GM21825 (cell line): ENCODE results near the gene SLC24A3.
"Not testable (repeated sequence)": the region's sequence is repeated elsewhere in the genome, so short reads cannot be mapped to it uniquely, and the experiment has no call there.

Experiments used
- ATAC-seq: cut with Tn5 transposase; IDR thresholded peaks from one replicate; pipeline ENCODE4 v1.9.1; 2021; ENCODE audit warnings: mild to moderate bottlenecking, moderate library complexity; ENCODE audit not compliant: unreplicated experiment

The SLC24A3 gene

GRCh38 chr20:19659448-19659847 is 447.0 kb downstream of the SLC24A3 start:
- peak; percentile 51 for ATAC-seq

DNA sequence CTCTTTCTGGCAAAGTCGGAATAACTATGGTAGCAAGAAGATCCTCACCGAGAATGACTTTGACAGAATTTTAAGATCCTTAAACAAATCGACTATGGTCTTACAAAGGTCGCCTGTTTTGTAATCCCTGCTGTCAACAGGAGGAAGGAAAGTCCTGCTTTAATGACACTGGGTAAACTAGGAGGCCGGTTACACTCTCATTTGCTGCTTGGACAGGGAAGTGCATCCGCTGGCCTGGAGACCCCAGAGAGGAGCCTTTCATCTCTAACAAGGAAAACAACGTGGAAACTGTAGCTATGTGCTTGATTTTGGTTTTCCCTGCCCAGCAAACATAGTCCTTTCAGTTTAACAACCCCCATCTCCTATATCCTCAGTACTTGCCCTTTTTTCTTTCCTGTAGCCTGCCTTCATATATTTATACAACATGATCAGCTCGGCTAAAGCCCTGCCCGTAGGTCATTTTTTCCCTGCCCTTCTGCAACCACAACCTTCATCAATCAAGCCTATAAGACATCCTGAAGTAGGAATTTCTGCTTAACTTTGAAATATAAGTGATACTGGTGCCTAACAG is 448.5 kb downstream of the SLC24A3 start:
- no peak for ATAC-seq

DNA sequence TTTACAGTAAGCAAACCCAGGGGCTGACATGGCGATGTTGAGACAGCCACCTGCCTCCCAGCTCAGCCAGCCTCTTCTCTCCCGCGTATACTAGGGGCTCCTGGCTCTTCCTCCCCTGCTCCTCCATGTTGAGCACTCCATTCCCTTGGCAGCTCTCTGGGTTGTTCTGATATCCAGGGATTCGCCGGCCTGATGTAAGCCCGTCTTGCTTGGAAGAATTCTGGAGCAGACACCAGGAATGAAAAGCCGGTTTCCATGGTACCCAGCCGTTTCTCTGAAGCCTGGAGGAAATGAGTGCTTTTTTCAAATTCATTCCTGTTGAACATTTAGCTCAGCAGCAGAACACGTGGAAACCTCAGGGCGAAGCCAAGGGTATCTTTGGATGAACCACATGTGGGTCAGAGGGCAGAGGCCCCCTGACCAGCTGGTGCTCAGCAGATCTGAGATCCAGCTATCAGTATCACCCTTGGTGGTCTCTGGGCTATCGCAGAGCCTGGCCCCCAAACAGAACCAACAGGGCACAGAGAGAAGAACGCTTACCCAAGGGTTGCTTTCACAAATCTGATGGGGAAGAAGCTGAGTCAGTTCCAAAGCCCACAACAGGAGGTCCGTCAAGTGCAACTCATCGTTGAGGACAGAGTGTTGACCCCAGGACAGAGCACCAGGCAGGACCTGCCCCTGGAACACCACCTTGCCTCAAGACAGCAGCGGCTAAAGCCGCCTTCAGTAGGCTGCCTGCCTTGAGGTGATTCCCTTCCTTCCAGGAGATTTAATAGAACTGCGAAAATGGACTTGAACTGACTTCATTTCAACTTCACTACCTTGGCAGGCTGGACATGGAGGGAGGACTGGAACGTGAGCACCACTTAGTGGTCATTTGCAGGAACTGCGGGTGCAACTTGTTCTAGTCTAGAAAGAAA is 449.5 kb downstream of the SLC24A3 start:
- no peak for ATAC-seq

DNA sequence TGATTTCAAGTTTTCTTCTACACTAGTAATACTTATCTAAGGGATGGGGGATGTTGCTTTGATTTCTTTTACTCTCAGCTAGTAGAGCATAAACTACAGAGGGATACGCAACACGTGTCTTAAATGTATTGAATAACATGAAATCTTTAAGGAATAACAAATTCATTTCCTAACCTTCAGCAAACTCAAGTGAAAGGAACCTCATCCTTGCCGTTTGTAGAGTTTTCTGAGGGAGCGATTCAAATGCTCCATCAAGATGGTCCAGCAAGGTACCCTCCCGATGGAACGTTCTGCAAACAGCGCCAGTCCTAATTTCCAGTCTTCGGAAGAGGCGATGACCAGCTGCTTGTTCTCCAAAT is 450.2 kb downstream of the SLC24A3 start:
- no peak for ATAC-seq

DNA sequence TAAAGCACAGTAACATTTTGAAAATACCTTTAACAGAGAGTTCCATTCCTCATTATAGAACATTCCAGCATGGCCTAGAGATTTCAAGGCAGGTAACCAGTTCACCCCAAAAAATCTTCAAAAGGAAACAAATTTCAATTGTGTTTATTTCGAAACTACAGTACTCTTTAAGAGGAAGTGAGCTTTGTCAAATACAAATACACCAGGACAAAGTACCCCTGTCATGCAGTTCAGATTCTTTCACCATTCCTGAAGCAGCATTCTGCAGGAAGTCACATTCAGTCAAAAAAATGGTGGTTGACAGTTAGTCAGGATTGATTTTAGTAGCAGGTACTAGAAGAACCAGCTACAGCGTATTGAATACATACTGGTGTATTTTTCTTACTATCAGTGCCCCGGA is 456.0 kb downstream of the SLC24A3 start:
- no peak for ATAC-seq

- ATAC-seq = no peak
These were observed 458.4 kb downstream of the SLC24A3 start for GRCh38 chr20:19670829-19671228.

GRCh38 chr20:19671374-19671773 is 458.9 kb downstream of the SLC24A3 start:
- ATAC-seq = no peak

DNA sequence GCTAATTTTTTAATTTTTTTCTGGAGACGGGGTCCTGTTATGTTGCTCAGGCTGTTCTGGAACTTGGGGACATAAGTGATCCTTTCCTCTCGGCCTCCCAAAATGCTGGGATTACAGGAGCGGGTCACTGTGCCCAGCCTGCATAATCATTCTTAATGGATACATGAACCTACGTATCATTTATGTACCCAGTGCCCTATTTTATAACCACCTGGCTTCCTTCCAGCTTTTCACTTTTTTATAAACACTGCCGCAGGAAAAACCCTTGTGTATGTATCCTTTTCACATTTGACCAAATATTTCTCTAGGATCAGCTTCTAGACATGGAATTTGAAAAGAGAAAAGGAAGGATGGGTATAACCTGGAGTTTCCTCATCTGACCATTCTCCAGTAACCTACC is 460.1 kb downstream of the SLC24A3 start:
- no peak for ATAC-seq

GRCh38 chr20:19673575-19673974 is 461.1 kb downstream of the SLC24A3 start:
- ATAC-seq = no peak

DNA sequence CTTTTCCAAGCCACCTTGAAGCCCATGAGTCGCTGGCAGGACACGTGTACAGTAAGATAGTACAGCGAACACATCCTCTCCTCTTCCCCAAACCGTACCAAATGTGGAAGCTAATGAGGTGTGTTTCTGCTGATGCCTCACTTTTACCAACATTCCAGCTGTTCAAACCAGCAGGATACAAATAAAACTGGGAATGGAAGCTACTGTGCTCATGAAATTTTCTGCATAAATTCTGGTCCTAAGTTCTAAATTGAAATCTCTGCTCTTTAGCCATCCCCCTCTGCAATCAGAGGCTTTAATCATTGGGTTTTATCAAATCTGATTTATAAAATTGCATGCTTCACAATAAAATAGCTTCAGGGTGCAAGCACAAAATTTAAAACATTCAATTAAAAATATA is 463.8 kb downstream of the SLC24A3 start:
- ATAC-seq = no peak

- no peak for ATAC-seq
These were observed 464.9 kb downstream of the SLC24A3 start for GRCh38 chr20:19677336-19677735.

GRCh38 chr20:19678591-19678990 is 466.1 kb downstream of the SLC24A3 start:
- not testable (repeated sequence) for ATAC-seq

- ATAC-seq = no peak
These were observed 467.6 kb downstream of the SLC24A3 start for GRCh38 chr20:19679900-19680495.

DNA sequence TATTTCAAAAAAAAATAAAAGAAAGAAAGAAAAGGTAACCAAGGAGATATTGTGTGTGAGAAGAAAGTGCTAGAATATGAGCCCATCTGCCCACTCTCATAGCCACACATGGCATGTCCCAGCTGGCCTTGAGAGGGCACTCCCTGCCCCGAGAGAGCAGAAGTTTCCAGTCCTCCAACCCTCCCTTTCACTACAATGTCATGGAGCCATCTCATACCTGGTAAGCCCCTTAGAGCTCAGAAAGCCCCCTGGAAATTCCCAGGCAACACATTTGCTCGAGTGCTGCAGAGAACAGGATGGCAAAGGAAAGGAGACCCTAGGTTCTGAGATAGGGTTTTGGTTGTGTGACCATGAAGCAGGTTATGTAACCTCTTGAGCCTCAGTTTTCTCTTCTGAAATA is 469.8 kb downstream of the SLC24A3 start:
- ATAC-seq = no peak

- no peak for ATAC-seq
These were observed 470.7 kb downstream of the SLC24A3 start for GRCh38 chr20:19683188-19683587.

DNA sequence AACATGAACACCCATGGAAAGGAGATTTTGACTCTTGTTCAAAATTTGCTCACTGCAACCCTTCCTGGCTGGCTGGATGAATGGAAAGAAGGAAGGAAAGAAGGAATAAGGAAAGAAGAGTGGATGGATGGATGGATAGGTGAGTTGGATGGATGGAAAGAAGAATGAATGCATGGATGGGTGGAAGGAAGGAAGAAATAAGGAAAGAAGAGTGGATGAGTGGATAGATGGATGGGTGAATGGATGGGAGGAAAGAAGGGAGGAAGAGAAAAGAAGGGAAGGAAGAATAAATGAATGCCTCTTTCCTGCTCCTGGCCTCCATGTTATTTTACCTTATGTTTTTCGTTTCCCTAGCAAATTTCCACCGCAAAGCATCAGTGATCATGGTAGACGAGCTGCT is 471.4 kb downstream of the SLC24A3 start:
- no peak for ATAC-seq

DNA sequence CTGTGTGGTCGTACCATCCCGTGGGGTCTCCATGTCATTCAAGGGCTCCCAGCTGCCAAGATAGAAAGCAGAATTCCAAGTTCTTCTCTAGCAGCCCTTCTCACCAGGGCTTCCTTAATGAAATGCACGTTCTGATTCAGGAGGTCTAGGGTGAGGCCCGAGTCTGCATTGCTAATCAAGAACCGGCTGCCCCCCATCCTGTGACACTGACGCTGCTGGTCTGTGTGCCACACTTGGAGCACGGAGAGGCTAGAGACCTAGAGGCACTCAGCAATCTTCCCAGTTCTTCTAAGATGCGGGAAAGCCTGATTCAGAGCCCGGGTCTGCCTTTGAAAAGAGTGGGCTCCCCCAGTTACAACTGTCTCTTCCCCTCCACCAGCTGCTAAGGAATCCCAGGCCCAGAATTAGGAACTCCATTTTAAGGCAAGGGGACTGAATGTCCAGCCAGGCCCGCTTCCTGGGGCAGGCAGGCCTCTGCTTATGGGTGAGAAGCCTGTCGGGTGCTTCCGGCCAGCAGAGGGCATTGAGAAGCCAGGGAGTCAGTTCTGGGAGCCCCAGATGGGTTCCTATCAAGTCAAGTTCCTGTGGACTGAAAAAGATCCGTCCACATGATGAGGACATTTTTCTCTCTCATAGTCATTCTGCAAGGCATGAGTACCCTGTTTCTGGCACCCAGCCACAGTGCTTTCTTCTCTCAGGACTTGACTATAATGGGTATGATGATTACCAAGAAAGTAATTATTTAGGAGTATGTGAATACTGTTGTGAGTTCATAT is 475.8 kb downstream of the SLC24A3 start:
- no peak for ATAC-seq

GRCh38 chr20:19690462-19690861 is 478.0 kb downstream of the SLC24A3 start:
- ATAC-seq = no peak

- no peak for ATAC-seq
These were observed 478.7 kb downstream of the SLC24A3 start for GRCh38 chr20:19691125-19691524.

DNA sequence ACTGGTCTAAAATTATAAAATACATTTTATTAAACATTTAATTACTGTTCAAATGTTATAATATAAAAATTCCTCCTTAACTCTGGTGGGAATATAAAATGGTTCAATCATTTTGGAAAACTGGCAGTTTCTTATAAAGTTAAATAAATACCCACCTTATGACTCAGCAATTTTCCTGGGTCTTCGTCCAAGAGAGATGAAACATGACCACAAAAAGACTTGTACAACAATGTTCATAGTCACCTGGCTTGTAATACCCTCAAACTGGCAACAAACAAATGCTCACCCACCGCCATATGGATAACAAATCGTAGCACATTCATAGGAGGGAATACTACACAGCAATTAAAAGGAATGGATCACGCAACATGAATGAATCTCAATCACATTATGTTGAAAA is 479.7 kb downstream of the SLC24A3 start:
- ATAC-seq = no peak

DNA sequence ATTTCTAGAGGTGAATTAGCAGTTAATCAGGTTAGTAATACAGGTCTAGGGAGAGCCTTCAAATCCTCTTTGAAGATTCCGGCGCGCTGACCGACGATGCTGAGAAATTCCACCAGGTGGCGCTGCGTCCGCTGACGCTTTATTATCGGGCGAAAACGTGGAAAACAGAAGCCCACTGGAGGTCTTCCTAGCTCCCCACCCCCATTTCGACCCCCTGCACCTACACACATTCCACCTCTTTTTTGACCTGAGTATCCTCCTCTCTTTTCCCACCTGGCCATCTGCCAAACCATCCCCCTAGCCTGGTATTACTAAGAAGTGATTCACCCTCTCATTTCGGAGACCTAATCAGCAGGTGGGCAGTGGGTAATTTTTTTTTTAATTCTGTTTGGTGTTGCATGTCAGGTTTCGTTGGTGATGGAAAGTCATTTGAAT is 480.3 kb downstream of the SLC24A3 start:
- no peak for ATAC-seq
